ENCODE measurements around the gene SLC39A7.

SLC39A7 gene

GRCh38 chr6:33243476-33243875, 42.8 kb downstream of the SLC39A7 start:
- no peak for DNase-seq

- DNase-seq: peak; percentile 88
These were observed 47.4 kb downstream of the SLC39A7 start for GRCh38 chr6:33247977-33248642.

- DNase-seq: peak; percentile 26
These were observed 47.9 kb downstream of the SLC39A7 start for GRCh38 chr6:33248643-33248931.

- DNase-seq: peak; percentile 99
These were observed 48.5 kb downstream of the SLC39A7 start for GRCh38 chr6:33248932-33249731.

- DNase-seq: no peak
These were observed 49.3 kb downstream of the SLC39A7 start for GRCh38 chr6:33249732-33250630.

- no peak for DNase-seq
These were observed 50.1 kb downstream of the SLC39A7 start for GRCh38 chr6:33250731-33251130.

GRCh38 chr6:33251395-33252012, 50.8 kb downstream of the SLC39A7 start:
- no peak for DNase-seq

- DNase-seq: no peak
These were observed 52.1 kb downstream of the SLC39A7 start for GRCh38 chr6:33252759-33253158.

Measured in CD4-positive, alpha-beta T cell treated with Interleukin-15 for 1 hour (primary cell).